HG02884 (cell line): ENCODE results near the gene CRHR1.

Experiments
- ATAC-seq: cut with Tn5 transposase; IDR thresholded peaks from one replicate; pipeline ENCODE4 v1.9.1; 2021; ENCODE audit warnings: mild to moderate bottlenecking, moderate library complexity; ENCODE audit not compliant: unreplicated experiment

Gene CRHR1

DNA sequence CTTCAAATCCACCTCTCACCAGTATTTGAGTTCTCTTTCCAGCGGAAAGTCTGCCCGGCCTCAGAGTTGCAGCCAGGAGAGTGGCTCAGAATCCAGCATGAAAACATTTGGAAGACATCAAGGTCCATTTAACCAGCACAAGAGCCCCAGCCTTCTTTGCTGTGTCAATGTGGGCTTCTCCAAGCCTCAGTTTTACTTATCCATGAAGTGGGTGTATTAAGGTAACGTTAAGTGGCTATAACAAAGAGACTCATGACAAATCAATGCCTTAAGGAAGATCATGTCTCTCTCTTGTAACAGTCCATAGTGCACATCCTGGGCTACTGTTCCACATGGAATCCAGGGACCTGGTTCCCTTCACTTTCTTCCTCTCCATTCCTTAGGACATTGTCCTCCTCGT is 59.6 kb downstream of the CRHR1 start:
- ATAC-seq, result no peak

DNA sequence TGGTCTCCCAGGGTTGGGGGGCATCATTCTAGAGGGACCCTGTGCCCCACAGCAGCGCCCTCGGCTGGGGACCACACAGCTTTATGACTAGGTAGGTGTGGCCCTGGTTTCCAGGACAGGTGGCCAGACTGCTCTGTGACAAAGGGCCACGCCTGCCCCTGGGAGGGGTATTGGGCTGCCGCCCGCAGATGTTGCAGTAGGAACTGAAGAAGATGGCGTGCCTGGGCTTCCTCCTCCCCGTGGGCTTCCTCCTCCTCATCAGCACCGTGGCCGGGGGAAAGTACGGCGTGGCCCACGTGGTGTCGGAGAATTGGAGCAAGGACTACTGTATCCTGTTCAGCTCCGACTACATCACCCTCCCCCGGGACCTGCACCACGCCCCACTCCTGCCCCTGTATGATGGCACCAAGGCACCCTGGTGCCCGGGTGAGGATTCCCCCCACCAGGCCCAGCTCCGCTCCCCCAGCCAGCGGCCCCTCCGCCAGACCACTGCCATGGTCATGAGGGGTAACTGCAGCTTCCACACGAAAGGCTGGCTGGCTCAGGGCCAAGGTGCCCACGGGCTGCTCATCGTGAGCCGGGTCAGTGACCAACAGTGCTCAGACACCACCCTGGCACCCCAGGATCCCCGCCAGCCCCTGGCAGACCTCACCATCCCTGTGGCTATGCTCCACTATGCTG is 60.7 kb downstream of the CRHR1 start, which contains the start of gene SPPL2C:
TSS of gene SPPL2C (plus strand) at position 187 of the 681 bp plus-strand sequence. CDS start at position 213, 26 bp downstream.
- no peak for ATAC-seq

- no peak for ATAC-seq
Measured at GRCh38 chr17:45845376-45846185, 61.5 kb downstream of the CRHR1 start.

DNA sequence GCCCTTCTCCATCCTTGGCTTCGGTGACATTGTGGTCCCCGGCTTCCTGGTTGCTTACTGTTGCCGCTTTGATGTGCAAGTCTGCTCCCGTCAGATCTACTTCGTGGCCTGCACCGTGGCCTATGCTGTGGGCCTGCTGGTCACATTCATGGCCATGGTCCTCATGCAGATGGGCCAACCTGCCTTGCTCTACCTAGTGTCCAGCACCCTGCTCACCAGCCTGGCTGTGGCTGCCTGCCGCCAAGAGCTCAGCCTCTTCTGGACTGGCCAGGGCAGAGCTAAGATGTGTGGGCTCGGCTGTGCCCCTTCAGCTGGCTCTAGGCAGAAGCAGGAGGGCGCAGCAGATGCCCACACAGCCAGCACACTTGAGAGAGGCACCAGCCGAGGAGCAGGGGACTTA is 62.1 kb downstream of the CRHR1 start:
- ATAC-seq, result no peak

DNA sequence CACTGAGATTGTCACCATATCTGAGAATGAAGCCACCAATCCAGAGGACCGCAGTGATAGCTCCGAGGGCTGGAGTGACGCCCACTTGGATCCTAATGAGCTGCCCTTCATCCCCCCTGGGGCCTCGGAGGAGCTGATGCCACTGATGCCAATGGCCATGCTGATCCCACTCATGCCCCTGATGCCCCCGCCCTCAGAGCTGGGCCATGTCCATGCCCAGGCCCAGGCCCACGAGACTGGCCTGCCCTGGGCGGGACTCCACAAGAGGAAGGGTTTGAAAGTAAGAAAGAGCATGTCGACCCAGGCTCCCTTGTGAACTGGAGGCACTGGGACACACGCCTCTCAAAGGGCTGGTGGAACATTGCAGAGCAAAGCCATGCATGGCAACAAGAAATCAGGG is 62.5 kb downstream of the CRHR1 start:
- ATAC-seq, result no peak

DNA sequence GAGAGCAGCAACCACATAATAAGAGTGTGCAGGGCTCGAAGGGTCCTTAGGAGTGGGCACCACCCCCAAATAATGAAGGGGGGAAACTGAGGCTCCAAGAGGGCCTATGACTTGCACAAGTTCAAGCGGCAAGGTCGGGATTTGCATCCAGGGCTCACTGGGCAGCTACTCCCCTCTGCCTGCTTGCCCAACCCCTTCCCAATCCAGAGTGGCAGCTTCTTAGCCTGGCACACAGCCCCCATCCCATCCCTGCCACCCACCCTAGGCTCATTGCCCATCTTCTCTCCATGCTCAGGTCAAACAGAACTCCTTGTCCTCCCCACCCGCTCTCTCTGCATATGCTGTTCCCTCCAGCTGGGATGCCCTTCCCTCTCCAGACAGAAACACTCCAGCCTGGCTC is 63.0 kb downstream of the CRHR1 start:
- ATAC-seq, result no peak

- ATAC-seq, result no peak
Measured at GRCh38 chr17:45847747-45848146, 63.6 kb downstream of the CRHR1 start.

GRCh38 chr17:45848405-45848804 is 64.3 kb downstream of the CRHR1 start:
- no peak for ATAC-seq

DNA sequence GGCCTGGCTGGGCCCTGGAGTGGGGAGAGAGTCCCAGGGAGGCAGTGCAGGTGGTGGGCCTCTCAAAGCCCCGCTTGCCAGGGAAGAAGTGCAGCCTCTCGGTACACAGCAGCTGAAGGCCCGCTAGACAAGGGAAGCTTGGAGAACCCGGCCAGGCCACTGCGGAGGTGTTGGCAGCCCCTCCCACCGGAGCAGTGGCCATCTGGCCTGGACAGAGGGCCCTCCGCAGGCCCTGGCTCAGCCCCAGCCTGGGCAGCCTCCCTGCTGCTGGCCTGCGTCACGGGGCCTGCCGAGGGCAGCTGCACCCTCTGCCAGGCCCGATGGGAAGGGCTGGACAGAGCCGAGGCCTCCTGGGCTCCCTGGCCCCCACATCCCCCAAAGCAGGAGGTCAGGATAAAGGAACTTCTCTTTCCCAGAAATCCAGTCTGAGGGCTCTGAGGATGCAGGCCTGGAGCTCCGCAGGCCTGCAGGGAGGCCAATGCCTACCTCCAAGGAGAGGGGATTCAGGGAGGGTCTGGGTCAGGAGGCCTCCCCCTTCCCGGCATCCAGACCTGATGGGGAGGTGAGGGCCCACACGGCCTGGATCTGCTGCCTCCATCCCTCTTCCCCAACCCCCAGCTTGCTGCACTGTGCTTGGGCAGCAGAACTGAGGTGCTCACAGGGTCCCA is 64.9 kb downstream of the CRHR1 start:
- ATAC-seq, result no peak

GRCh38 chr17:45849536-45849990 is 65.4 kb downstream of the CRHR1 start:
- ATAC-seq, result no peak

GRCh38 chr17:45850011-45850410 is 65.9 kb downstream of the CRHR1 start:
- no peak for ATAC-seq

DNA sequence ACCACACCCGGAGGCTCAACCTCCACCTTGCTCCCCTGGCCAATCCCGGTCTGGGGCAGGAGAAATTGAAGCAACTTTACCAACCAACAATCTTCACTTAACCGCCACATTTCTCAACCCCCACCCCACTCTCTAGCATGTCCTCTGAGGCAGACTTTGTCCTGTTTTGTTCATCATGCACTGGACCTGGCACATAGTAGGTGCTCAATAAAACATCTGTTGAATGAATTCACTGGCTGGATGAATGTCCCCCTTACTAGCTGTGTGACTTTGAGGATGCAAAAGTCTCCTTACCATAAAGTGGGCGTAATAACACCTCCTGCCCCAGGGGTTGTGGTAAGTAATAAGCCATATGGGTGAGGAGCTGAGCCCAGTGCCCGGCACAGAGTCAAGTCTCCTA is 66.3 kb downstream of the CRHR1 start:
- no peak for ATAC-seq

DNA sequence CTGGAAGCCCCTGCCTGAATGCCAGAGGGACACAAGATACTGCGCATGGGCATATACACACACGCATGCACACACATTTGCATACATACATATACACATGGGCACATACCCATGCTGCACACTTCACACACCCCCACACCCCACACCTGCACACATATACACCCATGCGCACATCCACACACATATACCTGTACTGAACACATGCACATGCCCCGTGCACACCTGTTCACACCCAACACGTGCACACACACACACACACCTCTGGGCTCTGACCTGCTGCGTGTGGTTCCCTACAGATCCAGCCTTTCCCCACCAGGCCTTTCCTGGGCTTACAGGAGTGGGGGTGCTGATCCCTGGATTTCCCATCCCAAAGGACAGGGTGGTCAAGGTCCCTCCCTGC is 66.9 kb downstream of the CRHR1 start:
- no peak for ATAC-seq

- no peak for ATAC-seq
Measured at GRCh38 chr17:45851464-45851863, 67.3 kb downstream of the CRHR1 start.

GRCh38 chr17:45851873-45852272 is 67.8 kb downstream of the CRHR1 start:
- no peak for ATAC-seq

DNA sequence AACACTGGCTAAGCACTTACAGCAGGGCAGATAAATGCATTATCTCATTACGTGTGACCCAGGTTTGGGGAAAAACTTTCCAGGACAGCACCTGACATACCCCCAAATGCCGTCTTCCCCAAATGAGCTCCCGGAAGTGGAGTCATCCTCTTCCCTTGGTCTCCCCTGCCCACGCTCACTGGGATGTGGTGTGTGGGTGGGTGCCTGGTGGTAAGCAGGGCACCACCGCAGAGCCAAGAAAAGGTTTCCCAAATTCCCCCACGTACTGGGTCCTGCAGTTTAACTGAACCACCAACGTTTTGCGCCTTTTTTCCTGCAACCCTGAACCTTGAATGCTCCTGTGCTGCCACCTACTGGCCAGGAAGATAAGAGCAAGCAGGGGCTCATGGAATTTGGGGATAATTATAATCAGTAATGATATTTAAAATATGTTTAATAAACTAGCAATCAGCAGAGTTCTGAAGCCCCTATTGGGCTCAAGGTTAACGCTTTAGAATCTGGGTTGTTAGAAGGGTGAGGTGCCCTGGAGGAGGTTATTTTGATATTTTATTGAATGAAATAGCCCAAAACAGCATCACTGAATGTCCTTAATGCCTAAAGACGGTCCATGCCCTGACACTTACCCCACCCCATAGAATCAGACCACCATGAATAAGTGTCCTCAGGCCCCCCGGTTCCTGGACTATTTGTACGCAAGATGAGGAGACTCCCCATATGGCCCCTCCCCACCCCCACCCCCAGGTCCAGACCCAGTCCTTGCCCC is 68.6 kb downstream of the CRHR1 start:
- no peak for ATAC-seq

DNA sequence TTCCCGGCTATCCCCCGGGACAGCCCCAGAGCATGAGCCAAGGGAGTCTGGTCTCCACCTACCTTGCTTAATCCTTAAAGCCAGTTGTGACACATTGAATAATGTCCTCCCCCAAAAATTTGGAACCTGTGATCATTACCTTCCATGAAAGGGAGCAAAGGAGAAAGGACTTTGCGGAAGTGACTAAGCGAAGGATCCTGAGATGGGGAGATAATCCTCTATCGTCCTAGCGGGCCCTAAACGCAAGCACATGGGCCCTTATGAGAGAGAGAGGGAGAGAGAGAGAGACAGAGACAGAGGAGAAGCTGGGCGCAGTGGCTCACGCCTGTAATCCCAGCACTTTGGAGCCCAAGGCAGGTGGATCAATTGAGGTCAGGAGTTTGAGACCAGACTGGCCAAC is 70.1 kb downstream of the CRHR1 start:
- no peak for ATAC-seq

DNA sequence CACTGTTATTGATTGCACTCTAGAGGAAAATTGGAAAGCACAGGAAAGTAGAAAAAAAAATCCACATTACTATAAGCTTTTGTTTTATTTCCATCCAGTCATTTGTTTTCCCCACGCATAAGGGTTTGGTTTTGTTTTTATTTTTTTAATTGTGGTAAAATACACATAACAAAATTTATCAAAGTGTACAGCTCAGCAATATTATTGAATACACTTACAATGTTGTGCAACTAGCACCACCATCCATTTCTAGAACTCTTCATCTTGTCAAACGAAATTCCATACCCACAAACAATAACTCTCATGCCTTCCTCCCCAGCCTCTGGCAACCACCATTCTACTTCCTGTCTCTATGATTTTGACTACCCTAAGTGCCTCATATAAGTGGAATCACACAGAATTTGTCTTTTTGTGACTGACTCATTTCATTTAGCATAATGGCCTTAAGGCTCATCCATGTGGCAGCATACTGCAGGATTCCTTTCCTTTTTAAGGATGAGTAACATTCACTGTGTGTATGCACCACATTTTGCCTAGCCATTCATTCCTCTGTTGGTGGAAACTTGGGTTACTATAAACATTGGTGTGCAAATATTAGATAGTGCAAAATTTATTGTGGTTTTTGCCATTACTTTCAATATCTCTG is 71.7 kb downstream of the CRHR1 start:
- no peak for ATAC-seq

DNA sequence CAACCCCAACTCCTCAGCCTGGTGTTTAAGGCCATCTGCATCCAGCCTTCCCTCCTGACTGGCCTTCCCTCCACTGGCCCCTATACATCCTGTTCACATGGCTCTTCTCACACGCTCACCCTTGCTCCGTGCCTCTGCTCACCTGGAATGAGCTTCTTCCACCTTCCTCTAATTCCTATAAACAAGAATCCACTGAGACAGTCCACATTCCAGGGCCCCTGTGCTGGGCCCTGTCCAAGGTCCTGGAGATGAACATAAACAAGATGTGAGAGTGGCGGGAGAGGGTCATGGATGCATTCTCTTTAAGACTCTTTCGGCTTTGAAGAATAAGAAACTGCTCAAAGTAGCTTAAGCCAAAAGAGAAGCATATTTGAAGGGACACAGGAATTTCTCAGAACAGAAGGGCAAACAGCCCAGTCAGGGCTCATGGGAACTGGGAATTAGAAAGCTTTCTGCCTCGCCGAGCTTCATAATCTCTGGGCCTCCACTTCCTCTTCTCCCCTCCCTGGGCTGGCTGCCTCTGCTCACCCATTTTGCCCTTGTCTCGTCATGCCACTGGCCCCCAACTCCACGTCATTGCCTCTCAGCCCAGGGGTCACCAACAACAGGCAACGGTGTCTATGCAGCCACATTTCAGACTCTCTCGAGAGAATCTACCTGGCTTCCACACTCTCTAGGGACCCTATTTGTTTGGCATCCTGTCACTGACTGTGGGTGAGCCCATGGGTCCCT is 74.0 kb downstream of the CRHR1 start:
- ATAC-seq, result no peak

DNA sequence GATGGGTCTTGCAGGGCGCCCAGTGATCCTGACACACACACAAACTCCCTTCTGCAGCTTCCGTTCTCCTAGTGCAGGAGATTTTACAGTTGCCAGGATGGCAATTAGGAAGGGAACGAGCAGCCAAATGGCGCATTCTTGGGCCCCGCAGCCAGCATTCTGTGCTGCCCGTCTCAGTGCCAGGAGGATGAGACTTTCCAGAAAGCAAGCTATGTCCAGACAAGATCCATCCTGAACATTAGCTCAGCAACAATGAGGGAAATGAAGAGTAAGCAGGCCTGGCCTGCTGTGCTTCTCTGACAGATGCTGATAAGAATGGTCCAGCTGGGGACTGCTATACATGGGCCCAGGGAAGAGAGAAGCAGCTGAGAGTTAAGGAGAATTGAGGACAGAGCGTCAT is 77.0 kb downstream of the CRHR1 start:
- no peak for ATAC-seq
